Airway epithelial cell (primary cell): ENCODE measurements around the gene RIPOR3. TPM values are rescaled to one million over a fixed set of nuclear protein-coding genes. Genes with fewer than 3 reads are reported as not detected.

Experiments used
- total RNA-seq: library from RNA; depleted of rRNA; stranded (reverse); fragments of >200 nt; gene quantifications from 2 replicates; pipeline ENCODE4 v1.2.3, GENCODE V29; 2015

Gene RIPOR3
- total RNA-seq = 0.05 and 0.56 TPM in 2 replicates

DNA sequence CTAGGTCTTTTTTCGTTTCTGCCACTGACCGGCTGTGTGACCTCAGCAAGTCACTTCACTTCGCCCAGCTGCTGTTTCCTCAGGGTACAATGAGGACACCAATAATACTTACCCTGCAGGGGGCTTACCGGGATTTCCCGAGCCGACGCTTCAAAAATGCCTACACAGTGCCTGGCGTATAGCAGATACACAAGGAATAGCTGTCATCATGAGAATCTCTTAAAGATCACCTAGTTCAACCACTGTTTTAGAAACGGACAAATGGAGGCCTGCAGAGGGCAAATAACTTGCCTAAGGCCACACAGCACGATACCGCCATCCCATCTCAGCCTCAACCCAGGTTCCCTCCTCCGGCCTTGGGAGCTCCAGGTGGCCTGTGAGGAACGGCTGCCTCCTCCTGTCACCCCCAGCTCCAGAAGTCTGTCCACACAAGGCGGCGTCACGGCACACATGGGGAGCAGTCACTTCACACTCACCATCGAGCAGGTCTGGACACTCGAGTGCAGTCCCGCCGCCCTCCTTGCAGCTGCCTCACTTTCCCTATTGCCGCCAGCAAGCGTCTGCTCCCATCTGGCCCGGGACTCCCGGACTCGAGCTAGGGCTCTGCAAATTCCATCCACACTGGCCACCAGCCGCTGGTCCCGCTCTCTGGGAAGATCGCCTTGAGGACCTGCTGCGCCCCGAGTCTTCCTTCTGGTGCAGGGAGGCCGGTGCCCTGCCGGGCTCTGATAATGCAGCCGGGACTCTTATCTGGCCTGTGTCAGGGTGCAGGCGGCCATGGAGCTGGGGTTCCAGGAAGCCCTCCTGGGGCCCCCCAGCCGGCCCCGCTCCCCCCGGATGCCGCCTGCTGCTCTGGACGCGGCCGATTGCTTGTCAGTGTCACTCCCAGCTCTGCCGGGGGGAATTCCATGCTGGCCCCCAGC, at the start of gene RIPOR3:
RIPOR3 (minus strand) TSS at position 893 of the 923 bp plus-strand sequence; CDS start at position 479, 414 bp downstream.

GRCh38 chr20:50731055-50731929, 40.0 kb upstream of the RIPOR3 start, which contains the start of gene PARD6B:
PARD6B (plus strand) TSS chr20:50731580; CDS start chr20:50731787, 207 bp downstream.

Other genes with a start within 250 kb of the RIPOR3 start
- 33.4 and 43.7 TPM in 2 replicates for gene PTPN1, start 181.2 kb downstream of the RIPOR3 start, total RNA-seq
- 2.0 and 4.3 TPM in 2 replicates for gene PARD6B, start 40.0 kb upstream of the RIPOR3 start, total RNA-seq
- 12.8 and 20.3 TPM in 2 replicates for gene BCAS4, start 103.5 kb upstream of the RIPOR3 start, total RNA-seq
- 20.0 and 27.2 TPM in 2 replicates for gene ADNP, start 239.9 kb upstream of the RIPOR3 start, total RNA-seq